Hepatocyte (in vitro differentiated cells): ENCODE data around the gene CHRD. TPM values are rescaled to one million over a fixed set of nuclear protein-coding genes. Genes with fewer than 3 reads are reported as not detected.
A peak's percentile ranks its signal among the peaks of the same experiment; 100 is the strongest.

Source experiments
- DNase-seq: peaks from one replicate; pipeline ENCODE4 v3.0.0-alpha.2; 2016; ENCODE audit warnings: low spot score
- H2AFZ ChIP-seq: fragments of 200-600 bp; sonication (generic); 2 replicates; pipeline ENCODE4 v1.6.0; 2016; ENCODE audit warnings: antibody characterized with exemption, mild to moderate bottlenecking
- H3K27ac ChIP-seq: fragments of 200-600 bp; sonication (generic); 2 replicates; pipeline ENCODE4 v1.5.1; 2016; ENCODE audit warnings: mild to moderate bottlenecking
- H3K27me3 ChIP-seq: fragments of 200-600 bp; sonication (generic); 2 replicates; pipeline ENCODE4 v1.6.1; 2016
- H3K36me3 ChIP-seq: fragments of 200-600 bp; sonication (generic); replicated peaks from 2 replicates; pipeline ENCODE4 v1.5.1; 2016; ENCODE audit warnings: low read depth; ENCODE audit not compliant: insufficient read depth
- H3K4me1 ChIP-seq: fragments of 200-600 bp; sonication (generic); 2 replicates; pipeline ENCODE4 v1.5.1; 2016; ENCODE audit warnings: mild to moderate bottlenecking, moderate library complexity; ENCODE audit not compliant: insufficient read depth
- H3K4me2 ChIP-seq: fragments of 200-600 bp; sonication (generic); 2 replicates; pipeline ENCODE4 v1.6.0; 2016
- H3K4me3 ChIP-seq: fragments of 200-600 bp; sonication (generic); 2 replicates; pipeline ENCODE4 v1.5.1; 2016; ENCODE audit warnings: mild to moderate bottlenecking
- H3K79me2 ChIP-seq: fragments of 200-600 bp; sonication (generic); 2 replicates; pipeline ENCODE4 v1.6.0; 2017; ENCODE audit warnings: mild to moderate bottlenecking
- H3K9me2 ChIP-seq: fragments of 200-600 bp; sonication (generic); replicated peaks from 2 replicates; pipeline ENCODE4 v1.6.0; 2017; ENCODE audit warnings: mild to moderate bottlenecking; ENCODE audit not compliant: insufficient read depth
- H3K9me3 ChIP-seq: fragments of 200-600 bp; sonication (generic); 2 replicates; pipeline ENCODE4 v1.5.1; 2016; ENCODE audit warnings: low read depth, mild to moderate bottlenecking
- H4K20me1 ChIP-seq: fragments of 200-600 bp; sonication (generic); 2 replicates; pipeline ENCODE4 v1.6.0; 2016; ENCODE audit warnings: mild to moderate bottlenecking; ENCODE audit not compliant: insufficient read depth, poor library complexity, severe bottlenecking
- CTCF ChIP-seq: fragments of 200-600 bp; sonication (generic); IDR thresholded peaks from 2 replicates; pipeline ENCODE4 v1.5.1; 2016; ENCODE audit warnings: antibody characterized with exemption, mild to moderate bottlenecking; ENCODE audit not compliant: poor library complexity
- EZH2 ChIP-seq: fragments of 200-600 bp; sonication (generic); IDR thresholded peaks from 2 replicates; pipeline ENCODE4 v1.6.1; 2016; ENCODE audit warnings: antibody characterized with exemption, mild to moderate bottlenecking, borderline replicate concordance
- EZH2phosphoT487 ChIP-seq: fragments of 200-600 bp; sonication (generic); IDR thresholded peaks from one replicate; pipeline ENCODE4 v1.6.1; 2018; ENCODE audit warnings: antibody characterized with exemption, mild to moderate bottlenecking, low read depth, moderate library complexity; ENCODE audit not compliant: unreplicated experiment, severe bottlenecking
- WGBS: methylation state at CpG from one replicate; pipeline ENCODE4 v1.1.6; 2016; ENCODE audit warnings: low lambda C conversion rate; ENCODE audit errors: missing lambda C conversion rate; 5-methylcytosine and 5-hydroxymethylcytosine counted together
- polyA plus RNA-seq: library from polyadenylated mRNA; unstranded; fragments of >200 nt; fragmentation: Nextera tagmentation; extraction: Ambion mirVana; gene quantifications from 2 replicates; pipeline ENCODE4 v1.2.1, GENCODE V29; 2016
- total RNA-seq: library from RNA; depleted of rRNA; stranded (reverse); fragments of >200 nt; gene quantifications from 2 replicates; pipeline ENCODE4 v1.2.3, GENCODE V29; 2014

Gene CHRD
- total and polyA plus RNA-seq, 2 experiments from 2014 or later, result 13.6 to 16.1 TPM

GRCh38 chr3:184353546-184353941 lies 26.3 kb upstream of the CHRD start:
- no peaks in the 10 kb centered on the region for H3K79me2 ChIP-seq
- WGBS, result 98% methylated on average over 11 of the region's 11 CpGs
- H2AFZ ChIP-seq, result no peak overlapping the region
- H3K4me1 ChIP-seq, result peaks cover 6% of the 10 kb centered on the region
- no peaks in the 10 kb centered on the region for H4K20me1 ChIP-seq
- no peaks in the 10 kb centered on the region for H3K36me3 ChIP-seq
- TF ChIP-seq CTCF (no peak), EZH2phosphoT487 (no peak), EZH2 (no peak)
- no peak for DNase-seq
- H3K27me3 ChIP-seq, result no peaks in the 10 kb centered on the region
- H3K4me3 ChIP-seq, result no peak overlapping the region
- no peaks in the 10 kb centered on the region for H3K9me2 ChIP-seq
- no peak overlapping the region for H3K4me2 ChIP-seq
- no peak overlapping the region for H3K27ac ChIP-seq
- H3K9me3 ChIP-seq, result no peaks in the 10 kb centered on the region

GRCh38 chr3:184354121-184354728 lies 25.6 kb upstream of the CHRD start:
- Histone ChIP-seq H3K4me1 (peaks cover 5% of the 10 kb centered on the region), H2AFZ (no peak overlapping the region), H4K20me1 (no peaks in the 10 kb centered on the region), H3K4me3 (no peak overlapping the region), H3K4me2 (no peak overlapping the region), H3K27ac (no peak overlapping the region), H3K9me3 (no peaks in the 10 kb centered on the region), H3K36me3 (no peaks in the 10 kb centered on the region), H3K9me2 (no peaks in the 10 kb centered on the region), H3K79me2 (peaks cover 3% of the 10 kb centered on the region), H3K27me3 (no peaks in the 10 kb centered on the region)
- 67% methylated on average over 17 of the region's 18 CpGs for WGBS
- TF ChIP-seq CTCF, result peak; percentile 70
- no peak for TF ChIP-seq EZH2
- DNase-seq, result peak; percentile 66

GRCh38 chr3:184354754-184355153 lies 25.1 kb upstream of the CHRD start:
- 88% methylated on average over 8 of the region's 8 CpGs for WGBS
- no peaks in the 10 kb centered on the region for H4K20me1 ChIP-seq
- H3K4me3 ChIP-seq, result no peak overlapping the region
- H3K4me1 ChIP-seq, result peaks cover 5% of the 10 kb centered on the region
- H3K4me2 ChIP-seq, result no peak overlapping the region
- DNase-seq, result no peak
- H3K79me2 ChIP-seq, result peaks cover 8% of the 10 kb centered on the region
- H3K27me3 ChIP-seq, result no peaks in the 10 kb centered on the region
- no peaks in the 10 kb centered on the region for H3K9me2 ChIP-seq
- H2AFZ ChIP-seq, result no peak overlapping the region
- H3K9me3 ChIP-seq, result no peaks in the 10 kb centered on the region
- TF ChIP-seq EZH2, result no peak
- no peak for TF ChIP-seq CTCF
- no peak for TF ChIP-seq EZH2phosphoT487
- no peak overlapping the region for H3K27ac ChIP-seq
- H3K36me3 ChIP-seq, result no peaks in the 10 kb centered on the region
